SW 1271 (cell line): ENCODE data around the gene TNFRSF19.

Source experiments
- DNase-seq, 2 experiments: peaks; one replicate each; lab custom pipeline; 2025; lab: John Stamatoyannopoulos, UW

TNFRSF19 gene

DNA sequence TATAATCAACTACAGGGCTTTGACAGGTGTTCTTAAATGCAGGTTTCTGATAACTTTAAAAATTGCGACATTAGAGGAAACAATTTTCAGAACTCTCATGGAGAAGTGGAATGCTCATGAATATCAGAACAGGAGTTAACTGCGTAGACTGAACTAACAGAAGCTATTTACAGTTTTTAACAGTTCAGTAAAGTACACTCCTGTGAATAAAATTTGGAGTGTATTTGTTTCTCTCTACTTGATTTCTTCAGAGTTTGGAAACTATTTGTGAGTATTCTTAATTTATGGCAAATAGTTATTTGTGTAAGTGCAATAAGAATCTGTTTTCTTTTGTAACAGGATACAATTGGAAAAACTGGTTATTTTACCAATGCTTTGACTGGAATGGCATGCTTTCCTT lies 114.4 kb downstream of the TNFRSF19 start:
- no peak for DNase-seq

DNA sequence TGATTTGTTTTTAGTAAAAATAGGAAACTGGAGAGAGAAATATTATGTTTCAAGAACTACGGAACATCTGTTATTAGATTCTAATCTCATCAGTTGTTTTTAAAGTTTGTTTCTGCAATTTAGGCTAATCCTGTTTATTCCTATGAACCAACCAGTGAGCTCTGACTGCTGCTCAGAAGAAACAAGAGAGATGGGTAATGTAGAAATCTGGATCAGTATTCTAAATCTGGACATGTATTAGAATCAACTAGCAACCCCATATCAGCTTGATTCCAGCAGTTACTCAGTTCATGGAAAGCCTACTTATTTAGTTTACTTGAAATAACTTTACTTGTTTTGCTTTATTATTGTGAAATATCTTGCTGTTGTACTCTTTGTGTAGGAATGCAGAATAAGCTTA lies 115.2 kb downstream of the TNFRSF19 start:
- no peak for DNase-seq

DNA sequence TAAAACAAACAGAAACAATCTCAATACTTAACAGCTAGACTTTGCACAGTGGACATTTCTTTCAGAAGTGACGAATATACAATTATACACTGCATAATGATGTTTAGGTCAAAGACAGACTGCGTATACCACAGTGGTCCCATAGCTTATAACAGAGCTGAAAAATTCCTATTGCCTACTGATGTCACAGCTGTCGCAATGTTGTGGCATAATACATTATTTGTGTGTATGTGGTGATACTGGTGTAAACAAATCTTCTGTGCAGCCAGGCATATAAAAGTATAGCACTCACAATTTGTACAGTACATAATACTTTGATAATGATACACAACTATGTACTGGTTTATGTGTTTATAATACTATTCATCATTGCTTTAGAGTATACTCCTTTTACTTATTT lies 116.7 kb downstream of the TNFRSF19 start:
- DNase-seq: no peak

DNA sequence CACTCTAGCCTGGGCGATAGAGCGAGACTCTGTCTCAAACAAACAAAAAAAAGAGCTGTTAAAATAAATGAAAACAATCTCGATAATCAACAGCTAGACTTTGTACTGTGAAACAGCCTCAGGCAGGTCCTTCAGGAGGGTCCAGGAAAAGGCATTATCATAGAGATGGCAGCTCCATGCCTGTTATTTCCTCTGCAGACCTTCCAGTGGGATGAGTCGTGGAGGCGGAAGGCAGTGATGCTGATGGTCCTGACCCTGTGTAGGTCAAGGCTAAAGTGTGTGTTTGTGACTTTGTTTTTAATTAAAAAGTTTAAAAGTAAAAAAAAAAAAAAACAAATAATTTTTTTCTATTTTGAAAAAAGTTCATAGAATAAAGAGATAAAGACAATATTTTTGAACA lies 117.4 kb downstream of the TNFRSF19 start:
- DNase-seq: no peak

DNA sequence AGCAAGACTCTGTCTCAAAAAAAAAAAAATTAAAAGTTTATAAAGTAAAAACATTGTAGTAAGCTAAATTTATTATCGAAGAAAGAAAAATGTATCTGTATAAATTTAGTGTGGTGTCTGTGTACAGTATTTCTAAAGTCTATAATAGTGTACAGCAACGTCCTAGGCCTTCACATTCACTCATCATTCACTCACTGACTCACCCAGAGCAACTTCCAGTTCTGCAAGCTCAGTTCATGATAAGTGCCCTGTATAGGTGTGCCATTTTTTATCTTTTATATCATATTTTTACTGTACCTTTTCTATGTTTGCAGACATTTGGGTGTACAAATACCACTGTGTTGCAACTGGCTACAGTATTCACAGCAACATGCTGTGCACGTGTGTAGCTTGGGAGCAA lies 118.1 kb downstream of the TNFRSF19 start:
- no peak for DNase-seq

DNA sequence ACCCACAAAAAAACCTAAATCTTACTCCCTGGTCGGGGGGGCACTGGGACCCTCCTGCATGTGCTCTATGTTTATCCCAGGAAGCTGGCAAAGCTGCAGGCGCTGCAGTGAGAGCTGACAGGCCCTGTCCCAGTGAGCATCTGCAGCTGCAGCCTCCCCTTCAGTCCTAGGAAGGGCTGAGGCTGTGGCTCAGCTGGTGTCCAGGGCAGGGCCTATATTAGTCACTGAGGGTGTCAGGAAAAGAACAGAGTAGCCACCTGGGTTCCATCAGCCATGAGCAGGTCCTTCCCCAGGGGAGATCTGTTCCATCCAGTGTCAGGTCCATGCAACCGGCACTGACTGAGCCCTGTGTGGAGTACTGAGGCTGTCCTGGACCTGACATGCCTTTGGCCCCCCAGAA lies 120.5 kb downstream of the TNFRSF19 start:
- DNase-seq: no peak

DNA sequence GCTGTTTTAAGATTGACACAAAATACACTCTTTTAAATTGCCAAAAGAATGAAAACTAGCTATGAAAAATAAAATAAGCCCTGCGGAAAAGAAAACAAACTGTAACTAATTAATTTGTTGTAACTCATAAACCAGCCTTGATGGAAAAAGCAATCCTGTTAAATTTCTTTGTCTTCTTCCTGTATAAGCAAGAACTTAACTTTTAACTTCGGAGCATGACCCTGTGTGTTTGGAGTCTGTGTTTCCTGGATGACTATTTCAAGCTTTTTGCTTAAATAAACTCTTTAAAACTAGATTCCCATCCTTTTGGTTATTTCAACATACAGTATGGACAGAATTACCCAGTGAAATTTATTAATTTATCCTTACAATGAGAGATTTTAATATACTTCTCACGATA lies 122.6 kb downstream of the TNFRSF19 start:
- no peak for DNase-seq

DNA sequence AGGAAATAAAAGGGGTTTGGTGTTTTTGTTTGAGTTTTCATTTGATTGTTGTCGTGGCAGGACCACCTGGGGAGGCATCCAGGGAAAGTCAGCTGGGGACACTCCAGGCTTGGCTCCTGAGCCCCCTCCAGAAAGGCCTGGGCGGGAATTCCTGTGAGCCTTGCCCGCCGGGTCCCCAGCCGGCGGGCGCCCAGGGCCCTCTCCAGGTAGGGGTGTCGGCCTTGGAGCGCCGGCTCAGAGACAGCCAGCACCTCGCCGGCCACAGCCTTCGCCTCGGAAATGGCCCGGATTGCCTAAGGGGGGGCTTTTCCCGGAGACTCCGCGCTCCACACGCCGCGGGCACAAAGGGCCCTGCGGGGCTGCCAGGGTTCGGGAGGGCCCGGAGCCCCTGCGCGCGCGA lies 125.0 kb downstream of the TNFRSF19 start:
- no peak for DNase-seq

DNA sequence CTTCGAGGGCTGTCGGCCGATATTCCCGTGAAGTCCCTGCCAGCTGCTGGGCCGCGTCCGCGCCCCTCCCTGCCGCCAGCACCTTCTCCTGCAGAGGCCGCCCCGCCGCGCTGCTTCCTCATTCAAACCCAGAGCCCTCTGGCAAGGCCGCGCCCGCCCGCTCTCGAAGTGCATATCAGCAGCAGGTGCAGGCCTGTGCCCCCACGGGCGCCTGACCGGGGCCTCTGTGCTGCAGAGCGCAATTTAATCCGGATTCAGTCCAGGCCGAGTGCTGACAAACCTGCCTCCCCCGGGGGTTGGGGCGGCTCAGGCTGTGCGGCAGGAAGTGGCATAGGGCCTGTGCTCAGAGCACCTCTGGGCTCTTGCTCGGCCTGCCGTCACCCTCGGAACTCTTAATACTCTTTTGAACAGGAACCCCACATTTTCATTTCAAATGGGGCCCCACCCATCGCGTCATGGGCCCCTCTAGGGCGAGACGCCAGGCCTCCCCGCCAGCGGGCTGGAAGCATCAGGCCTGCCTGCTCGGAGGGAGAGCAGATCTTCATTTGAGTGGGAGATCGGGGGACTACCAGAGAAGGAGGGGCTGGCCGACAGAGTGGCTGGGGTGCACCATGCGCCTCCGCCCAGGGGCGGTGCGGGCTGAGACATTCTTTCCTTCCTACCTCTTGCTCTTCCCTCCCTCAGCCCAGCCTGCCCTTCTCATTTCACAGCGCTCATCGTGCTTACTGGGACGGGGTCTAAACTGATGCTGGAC lies 125.7 kb downstream of the TNFRSF19 start:
- DNase-seq: no peak

DNA sequence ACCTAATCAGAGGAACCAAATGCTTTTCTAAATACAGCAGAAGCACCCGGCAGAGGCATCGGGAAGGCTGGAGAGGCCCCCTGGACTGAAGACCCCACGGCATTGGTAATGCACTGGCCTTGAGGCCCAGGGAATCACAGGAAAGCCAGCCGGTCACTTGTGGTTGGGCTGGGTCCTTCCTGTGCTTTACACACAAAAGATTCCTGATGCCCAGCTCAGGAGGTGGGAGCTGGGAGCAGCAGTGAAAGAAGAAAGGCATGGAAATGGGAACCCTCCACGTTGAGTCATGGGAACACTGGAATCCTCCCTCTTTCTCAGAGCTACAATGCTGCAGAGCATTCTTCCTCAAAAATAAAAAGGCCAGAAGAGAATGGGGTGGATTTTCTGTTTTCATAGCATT lies 126.4 kb downstream of the TNFRSF19 start:
- DNase-seq: no peak

DNA sequence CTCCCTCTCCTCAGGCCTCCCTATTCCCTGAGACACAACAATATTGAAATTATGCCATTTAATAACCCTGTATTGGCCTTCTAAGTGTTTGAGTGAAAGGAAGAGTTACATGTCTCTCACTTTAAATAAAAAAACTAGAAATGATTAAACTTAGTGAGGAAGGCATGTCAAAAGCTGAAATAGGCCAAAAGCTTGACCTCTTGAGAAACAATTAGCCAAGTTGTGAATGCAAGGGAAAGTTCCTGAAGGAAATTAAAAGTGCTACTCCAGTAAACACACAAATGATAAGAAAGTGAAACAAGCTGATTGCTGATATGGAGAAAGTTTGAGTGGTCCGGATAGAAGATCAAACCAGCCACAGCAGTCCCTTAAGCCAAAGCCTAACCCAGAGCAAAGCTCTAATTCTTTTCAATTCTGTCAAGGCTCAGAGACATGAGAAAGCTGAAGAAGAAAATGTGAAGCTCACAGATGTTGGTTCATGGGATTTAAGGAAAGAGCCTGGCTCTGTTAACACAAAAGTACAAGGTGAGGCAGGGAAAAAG lies 127.6 kb downstream of the TNFRSF19 start:
- no peak for DNase-seq

DNA sequence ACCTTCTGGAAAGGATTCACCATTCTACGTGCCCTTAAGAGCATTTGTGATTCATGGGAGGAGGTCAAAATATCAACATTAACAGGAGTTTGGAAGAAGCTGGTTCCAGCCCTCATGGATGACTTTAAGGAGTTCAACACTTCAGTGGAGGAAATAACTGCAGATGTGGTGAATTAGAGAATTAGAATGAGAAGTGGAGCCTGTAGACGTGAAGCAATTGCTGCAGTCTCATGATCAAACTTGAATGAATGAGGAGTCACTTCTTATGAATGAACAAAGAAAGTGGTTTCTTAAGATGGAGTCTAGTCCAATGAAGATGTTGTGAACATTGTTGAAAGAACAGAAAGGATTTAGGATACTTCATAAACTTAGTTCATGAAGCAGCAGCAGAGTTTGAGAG lies 129.1 kb downstream of the TNFRSF19 start:
- DNase-seq: no peak

DNA sequence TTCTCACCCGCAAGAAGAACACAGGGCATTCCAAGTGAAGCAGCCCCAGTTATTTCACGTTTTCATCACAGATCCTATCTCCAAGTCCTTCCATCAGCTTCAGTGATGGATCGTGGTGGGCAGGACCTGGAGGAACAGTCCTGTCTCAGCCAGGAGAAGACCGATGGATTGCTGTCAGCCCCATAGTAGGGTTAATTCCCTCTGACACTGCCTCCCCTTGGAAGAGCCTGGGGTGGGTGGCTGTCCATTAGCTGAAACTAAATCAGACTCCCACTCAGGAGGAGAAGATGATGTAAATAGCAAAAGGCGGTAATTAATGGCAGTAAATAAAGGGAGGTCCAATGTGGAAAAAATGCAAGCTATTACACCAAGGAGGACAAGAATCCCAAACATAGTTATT lies 131.0 kb downstream of the TNFRSF19 start:
- DNase-seq: no peak

DNA sequence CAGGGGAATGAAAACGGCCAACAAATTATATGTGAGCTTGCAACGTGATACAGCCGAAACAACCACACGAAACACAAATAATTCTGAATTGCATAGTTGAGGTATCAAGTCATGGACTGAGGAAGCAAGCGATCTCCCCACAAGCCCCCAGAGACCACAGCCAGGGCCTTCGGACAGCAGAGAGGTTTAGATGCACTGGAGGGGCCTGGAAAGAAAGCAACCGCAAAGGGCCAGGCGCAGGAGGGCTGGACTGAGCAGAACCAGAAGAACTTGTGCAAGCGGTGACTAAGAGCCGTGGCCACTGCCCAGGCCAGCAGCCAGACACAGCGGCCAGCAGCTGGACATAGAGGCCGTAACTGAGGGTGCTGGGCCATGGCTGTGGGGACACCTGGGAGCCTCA lies 131.4 kb downstream of the TNFRSF19 start:
- no peak for DNase-seq

DNA sequence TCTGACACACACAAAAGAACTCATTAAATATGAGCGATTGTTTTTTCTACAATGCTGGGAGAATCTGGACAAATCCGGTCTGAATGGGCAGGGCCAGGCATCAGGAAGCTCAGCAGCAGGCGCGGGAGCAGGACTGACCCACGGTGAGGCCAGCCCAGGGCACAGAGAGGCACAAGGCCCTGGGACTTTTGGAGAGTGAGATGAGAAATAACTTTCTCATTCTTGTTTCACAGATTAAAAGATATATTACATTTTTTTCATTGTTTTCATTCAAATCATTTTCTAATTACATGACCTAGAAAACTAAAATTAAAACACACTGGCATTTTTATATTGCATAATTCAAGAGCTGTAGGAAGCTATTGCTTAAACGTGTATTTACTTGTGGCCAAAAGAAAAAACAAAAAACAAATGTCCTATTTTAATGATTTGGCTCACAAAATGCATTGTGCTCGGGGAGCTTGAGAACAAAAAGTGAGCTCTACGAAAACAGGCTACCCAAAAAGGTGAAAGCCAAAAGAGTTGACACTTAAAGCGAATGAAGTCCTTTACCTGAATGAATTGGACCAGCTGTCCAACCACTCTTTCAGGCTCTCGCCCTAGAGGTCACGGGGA lies 133.1 kb downstream of the TNFRSF19 start:
- DNase-seq: no peak

DNA sequence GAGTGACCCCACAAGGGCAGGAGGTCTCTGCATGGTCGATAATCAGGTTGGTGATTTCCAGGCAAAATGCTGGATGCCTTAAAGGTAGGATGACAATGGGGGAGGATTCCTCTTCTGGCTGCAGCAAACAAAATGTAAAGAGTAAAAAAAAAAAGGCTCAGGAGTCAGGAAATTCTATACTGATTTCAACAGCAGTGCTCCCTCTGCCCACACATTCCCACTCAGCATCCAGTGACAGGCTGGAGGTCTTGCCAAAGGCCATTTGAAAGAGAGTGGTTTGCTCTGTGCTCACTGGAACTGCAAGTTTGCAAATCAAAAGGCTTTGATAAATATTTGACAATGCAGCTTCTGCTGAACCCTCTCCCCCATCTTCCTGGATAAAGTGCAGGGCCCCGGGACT lies 135.4 kb downstream of the TNFRSF19 start:
- no peak for DNase-seq

DNA sequence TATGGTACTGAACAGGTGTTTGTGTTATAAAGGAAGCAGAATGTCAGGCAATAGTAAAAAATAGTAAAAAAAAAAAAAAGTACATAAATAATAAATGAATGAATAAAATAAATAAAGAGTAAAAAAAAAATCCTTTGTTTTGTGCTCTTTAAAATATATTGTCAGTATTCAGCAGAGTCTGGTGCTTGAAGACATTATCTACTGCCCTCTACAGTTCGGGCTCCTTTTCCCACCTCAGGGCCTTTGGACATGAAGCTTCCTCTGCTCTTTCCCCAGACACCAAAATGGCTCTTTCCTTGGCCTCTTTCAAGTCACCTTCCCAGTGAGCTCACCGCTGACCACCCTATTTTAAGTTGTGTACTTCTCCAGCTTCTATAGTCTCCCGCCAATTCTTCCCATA lies 137.5 kb downstream of the TNFRSF19 start:
- no peak for DNase-seq

DNA sequence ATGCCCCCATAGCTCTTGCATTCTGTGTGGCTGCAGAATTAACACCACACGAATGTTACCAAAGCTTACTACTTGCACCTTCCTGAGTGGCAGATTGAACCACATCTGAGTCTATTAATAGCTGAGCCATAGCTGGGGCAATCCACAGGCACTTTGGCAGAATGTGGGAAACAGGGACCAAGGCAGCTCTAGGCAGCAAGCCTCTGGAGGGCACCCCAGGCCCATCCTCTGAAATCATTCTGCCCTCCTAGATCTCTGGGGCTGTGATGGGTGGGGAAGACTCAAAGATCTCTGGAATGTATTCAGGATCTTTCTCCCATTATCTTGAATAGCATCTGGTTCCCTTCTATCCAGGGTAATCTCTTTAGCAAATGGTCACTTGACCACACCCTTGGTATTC lies 139.3 kb downstream of the TNFRSF19 start:
- DNase-seq: no peak

DNA sequence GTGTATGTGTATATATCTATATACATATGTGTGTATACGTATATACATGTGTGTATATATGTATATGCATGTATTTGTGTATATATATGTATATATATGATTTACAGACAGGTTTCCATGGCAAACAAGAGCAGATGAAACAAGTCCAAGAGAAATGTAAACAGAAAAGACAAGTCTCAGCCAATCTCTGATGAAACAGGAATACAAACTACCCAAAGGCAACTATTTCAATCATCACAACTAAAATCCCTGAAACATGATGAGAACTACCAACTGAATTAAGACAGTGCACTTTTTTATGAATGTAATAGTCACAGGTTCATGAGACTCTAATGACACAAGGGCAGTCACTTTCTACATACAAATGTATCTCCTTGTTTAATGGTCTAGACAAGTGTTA lies 140.2 kb downstream of the TNFRSF19 start:
- DNase-seq: no peak

DNA sequence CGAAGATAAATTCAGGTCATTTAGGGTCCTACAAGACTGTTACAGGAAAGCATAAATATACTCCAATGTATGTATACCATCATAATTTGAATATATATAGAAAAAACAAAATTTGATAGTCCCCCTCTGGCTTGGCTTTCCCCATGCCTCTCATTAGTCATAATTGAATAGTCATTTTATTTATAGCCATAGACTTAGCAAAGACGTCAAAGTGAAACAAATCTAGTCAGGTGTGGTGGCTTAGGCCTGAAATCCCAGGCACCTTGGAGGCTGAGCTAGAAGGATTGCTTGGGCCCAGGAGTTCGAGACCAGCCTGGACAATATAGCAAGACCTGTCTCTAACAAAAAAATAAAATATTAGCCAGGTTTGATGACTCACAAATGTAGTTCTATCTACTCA lies 141.1 kb downstream of the TNFRSF19 start:
- no peak for DNase-seq

DNA sequence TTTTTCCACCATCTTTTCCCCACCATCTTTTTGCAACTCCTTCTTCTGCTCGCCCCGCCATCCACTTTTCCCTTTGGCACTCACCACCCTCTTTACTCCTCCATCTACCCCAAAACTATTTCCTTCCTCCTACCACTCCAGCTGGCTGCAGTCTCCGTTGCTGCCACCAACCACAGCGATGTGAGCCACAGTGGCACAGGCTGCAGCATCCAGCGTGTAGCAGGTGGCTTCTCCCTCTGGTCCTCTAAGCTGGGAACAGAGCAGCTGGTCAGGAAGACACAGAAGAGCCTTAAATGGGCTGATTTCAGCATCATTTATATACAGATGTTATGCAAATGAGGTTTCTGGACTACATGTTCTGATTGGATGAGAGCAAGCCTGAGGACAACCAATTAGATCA lies 144.5 kb downstream of the TNFRSF19 start:
- DNase-seq: no peak

DNA sequence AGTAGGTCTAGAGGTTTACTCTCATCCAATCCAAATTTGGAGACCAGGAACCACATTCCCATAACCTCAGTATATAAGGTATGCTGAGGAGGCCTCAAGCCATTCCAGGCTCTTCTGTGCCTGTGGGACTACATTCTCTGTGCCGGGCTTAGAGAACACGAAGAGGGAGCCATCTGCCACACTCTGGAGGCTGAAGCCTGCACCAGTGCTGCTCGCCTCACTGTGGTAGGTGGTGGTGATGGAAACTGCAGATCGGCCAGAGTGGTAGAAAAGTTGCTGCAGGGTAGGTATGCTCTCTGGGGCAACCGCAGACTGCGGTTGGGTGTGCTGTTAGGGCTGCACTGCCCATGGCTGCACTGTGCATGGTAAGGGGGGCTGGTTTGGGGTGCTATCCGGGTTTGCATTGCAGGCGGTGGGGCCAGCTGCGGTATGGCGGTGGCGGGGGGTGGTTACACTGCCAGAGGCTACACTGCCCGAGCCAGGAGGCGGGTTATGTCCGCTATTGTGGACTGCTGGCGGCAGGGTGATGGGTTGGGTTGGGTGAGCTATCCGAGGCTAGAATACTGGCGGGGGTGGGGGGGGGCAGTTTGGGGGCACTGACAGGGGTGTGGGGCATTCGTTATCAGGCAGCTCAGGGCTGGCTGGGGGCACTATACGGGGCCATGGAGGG lies 145.0 kb downstream of the TNFRSF19 start:
- no peak for DNase-seq

DNA sequence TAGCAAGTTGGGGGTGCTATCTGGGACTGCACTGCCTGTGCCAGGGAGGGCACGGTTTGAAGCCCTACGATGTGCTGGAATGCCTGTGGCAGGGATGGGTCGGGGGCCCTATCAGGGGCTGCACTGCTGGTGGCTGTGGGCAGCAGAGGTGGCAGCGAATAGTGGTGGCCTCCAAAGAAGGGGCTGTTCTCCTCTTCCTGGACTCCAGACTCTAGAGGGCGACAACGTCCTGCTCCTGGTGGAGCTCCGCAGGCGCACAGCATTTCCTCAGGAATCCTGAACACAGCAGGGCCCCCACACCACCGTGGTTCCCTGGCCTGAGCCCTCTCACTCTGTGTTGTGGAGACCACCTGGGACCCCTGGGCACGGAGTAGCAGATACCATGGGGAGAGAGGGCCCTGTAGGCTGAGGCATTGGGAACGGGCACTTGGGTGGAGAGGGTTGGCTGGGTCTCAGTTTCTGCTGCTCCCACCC lies 145.6 kb downstream of the TNFRSF19 start:
- no peak for DNase-seq
